Left cardiac atrium (tissue), 4 donors: ENCODE measurements around the gene GPRC5B. TPM values are rescaled to one million over a fixed set of nuclear protein-coding genes. Genes with fewer than 3 reads are reported as not detected.
A peak's percentile ranks its signal among the peaks of the same experiment; 100 is the strongest.

ENCODE experiments used
- ATAC-seq, 2 donors: fragments of 200-7000 bp; cut with Tn5 transposase; one replicate each; pipeline ENCODE4 v1.9.1; 2020; ENCODE audit warnings: mild to moderate bottlenecking in 2 of 2, moderate library complexity in 2 of 2
- DNase-seq: peaks from one replicate; pipeline ENCODE4 v3.0.0-alpha.2; 2020
- intact Hi-C, 2 donors: fragments of 100-400 bp; cut with DNase I; formaldehyde crosslinking; loops; one replicate each; pipeline versions ENCODE4 v1.14.1 to v1.15.1; 2022 to 2023
- long read RNA-seq: library from polyadenylated mRNA; unstranded; transcript quantifications from one replicate; pipeline ENCODE4 v2.0.0, GENCODE V29; 2021
- total RNA-seq, 2 donors: library from RNA; stranded (reverse); fragmentation: NEBNext Ultra II Directional; extraction: Animal tissue kit (Norgen Biotek cat#: 25700); gene quantifications; one replicate each; pipeline ENCODE4 v1.2.1, GENCODE V29; 2021
- donor health status: DM: no; HTN: yes; CAD: no.
- donor health status: DM: no; HTN: yes; CAD: no; lungs with severe emphysema.
- donor health status: DM: yes; HTN: yes; CAD: no.
- donor health status: Dilated cardiomyopathy.

The GPRC5B gene, protein sequence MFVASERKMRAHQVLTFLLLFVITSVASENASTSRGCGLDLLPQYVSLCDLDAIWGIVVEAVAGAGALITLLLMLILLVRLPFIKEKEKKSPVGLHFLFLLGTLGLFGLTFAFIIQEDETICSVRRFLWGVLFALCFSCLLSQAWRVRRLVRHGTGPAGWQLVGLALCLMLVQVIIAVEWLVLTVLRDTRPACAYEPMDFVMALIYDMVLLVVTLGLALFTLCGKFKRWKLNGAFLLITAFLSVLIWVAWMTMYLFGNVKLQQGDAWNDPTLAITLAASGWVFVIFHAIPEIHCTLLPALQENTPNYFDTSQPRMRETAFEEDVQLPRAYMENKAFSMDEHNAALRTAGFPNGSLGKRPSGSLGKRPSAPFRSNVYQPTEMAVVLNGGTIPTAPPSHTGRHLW
- 10 to 100 TPM; 58.1 to 66.3 TPM for total RNA-seq
- long read RNA-seq, full-length matches to known transcripts, result 90 of 139 reads
- long read RNA-seq, partial matches to known transcripts, result 40 of 139 reads
- long read RNA-seq, other reads (novel, unspliced or antisense), result 9 of 139 reads

DNA sequence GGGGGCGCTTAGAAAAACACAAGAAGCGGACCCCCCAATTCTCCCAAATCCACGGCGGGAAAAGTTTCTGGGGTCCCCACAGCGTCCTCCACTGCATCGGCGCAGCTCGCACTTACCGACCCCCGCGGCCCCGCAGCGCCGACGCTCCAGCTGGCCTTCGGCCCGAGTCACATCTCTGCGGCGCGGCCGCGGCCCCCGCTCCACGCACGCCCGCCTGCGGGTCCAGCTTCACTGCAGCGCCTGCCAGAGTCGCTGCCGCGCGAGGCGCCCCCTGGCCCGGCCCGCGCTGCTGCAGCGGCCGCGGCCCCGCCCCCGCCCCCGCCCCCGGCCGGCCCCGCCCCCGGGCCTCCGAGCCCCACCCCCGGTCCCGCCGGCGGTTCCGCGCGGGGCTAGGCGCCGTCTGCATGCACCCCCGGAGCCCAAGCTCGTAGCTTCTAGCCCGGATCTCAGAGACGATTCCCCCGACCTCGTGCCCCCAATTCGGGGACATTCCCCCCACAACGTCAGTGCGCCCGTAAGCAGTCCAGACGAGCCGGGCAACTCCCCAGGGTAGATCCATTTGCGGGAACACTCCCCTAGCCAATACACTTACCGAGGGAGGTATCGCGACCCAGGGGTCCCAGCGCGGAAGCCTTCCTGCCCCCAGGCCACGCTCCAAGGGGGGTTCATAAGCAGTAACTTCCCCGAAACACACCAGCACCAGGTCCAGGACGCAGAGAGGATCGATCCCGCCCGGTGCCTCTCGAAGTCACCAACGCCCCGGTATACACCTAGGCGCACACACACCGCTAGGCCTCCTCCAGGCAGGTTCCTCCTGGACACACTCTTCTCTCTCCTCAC, at the start of gene GPRC5B:
GPRC5B (minus strand) TSS at position 238 of the 840 bp plus-strand sequence. CDS start 12,003 bp downstream, outside the sequence.
- ATAC-seq (peak; percentile 65 to 79), DNase-seq (peak; percentile 56)
- intact Hi-C loops, result loop anchor here (2.0 to 10.0 kb wide), 5 partner anchors 166 to 328 kb away; partner anchors contain the start of genes IQCK (in 2 of the 2), KNOP1 (in 2 of the 2) and VPS35L (in 1 of the 2)

- intact Hi-C loops, result no loop called here
- DNase-seq, result no peak
- no peak for ATAC-seq
These were observed 49.1 kb upstream of the GPRC5B start for GRCh38 chr16:19933740-19934139.

GRCh38 chr16:19929062-19929511, 44.4 kb upstream of the GPRC5B start:
- intact Hi-C loops, result loop anchor here in 1 of 2 donors (10.0 kb wide), 1 partner anchor 46 kb away; no protein-coding TSS in a partner anchor
- DNase-seq (no peak), ATAC-seq (no peak)

- intact Hi-C loops, result loop anchor here in 1 of 2 donors (10.0 kb wide), 1 partner anchor 46 kb away; no protein-coding TSS in a partner anchor
- ATAC-seq (no peak), DNase-seq (no peak)
These were observed 43.8 kb upstream of the GPRC5B start for GRCh38 chr16:19928432-19928831.

DNA sequence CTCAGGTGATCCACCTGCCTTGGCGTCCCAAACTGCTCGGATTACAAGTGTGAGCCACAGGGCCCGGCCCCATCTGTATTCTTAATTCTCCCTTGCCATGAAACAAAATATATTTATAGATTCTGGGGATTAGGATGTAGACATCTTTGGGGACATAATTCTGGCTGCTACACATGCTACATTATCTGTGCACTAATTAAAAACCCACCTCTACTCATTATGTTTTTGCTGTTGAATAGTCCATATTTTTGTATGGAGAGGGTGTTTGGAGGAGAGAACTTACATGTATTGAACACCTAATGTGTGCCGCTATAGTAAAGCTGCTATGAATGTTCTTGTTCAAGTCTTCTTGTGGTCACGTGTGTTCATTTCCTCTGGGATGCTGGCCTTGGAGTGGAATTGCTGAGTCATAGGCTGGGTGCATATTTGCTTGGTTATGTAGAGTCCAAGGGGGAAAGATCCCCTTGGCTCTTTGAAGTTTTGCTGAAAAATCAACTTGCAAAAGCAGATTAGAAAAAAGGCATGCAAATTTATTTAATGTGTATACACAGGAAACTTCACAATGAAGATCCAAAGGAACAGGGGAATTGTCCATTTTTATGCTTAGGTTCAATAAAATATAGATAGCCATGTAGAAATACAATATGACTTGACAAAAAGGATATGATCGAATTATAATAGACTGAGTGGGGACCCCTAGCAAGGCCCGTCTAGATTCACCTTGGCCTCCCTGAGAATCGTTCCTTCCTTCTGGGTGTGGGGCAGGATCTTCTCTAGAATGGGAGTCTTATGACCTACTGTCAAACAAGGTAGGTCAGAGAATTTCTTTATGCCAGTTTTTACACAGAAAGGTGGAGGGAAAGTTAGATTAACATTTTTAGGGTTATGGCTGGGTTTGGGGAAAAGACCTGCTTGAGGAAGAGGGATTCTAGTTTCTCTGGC, 42.1 kb upstream of the GPRC5B start:
- ATAC-seq (no peak), DNase-seq (no peak)
- intact Hi-C loops, result loop anchor here in 1 of 2 donors (10.0 kb wide), 1 partner anchor 48 kb away; no protein-coding TSS in a partner anchor

DNA sequence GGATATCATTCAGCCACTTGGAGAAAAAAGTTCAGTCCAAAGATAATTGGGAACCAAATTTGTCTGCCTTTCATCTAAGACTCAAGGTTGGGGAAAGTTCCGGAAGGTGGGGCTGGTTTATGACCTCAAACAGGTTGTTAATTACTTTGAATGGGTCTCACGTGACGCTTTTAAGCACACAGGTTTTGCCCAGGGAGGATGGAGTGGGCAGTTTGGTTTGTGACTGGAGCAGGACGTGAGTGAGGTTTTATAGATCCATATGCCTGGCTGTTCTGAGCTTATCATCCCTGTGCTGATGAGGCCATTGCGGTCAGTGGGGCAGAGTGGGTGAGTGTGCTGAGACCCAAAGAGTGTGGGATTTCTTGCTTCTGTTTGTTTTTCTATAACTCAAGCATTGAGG, 38.7 kb upstream of the GPRC5B start:
- ATAC-seq (no peak), DNase-seq (no peak)
- intact Hi-C loops, result loop anchor here in 1 of 2 donors (10.0 kb wide), 1 partner anchor 51 kb away; no protein-coding TSS in a partner anchor

- ATAC-seq, result no peak
- no peak for DNase-seq
- intact Hi-C loops, result loop anchor here in 1 of 2 donors (10.0 kb wide), 1 partner anchor 466 kb away; no protein-coding TSS in a partner anchor
These were observed 34.5 kb upstream of the GPRC5B start for GRCh38 chr16:19919142-19919541.

DNA sequence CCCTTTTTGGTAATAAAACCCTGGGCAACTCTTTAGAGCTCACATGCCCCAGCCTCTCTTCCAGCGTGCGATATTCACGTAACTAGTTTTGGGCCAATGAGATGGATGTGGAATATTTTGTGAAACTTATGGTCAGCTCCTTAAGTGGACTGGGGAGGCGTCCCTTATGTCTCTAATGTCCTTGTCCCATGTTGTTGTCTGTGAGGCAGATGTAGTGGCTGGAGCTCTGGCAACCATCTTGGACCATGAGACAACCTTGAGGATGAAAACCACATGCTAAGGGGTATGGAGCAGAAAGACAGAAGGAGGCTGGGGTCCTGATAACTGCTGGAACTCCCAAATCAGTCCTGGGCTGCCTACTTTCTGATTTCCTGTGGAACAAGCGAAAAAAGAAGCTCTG, 31.4 kb upstream of the GPRC5B start:
- intact Hi-C loops, result loop anchor here in 1 of 2 donors (10.0 kb wide), 1 partner anchor 469 kb away; no protein-coding TSS in a partner anchor
- DNase-seq, result no peak
- no peak for ATAC-seq

DNA sequence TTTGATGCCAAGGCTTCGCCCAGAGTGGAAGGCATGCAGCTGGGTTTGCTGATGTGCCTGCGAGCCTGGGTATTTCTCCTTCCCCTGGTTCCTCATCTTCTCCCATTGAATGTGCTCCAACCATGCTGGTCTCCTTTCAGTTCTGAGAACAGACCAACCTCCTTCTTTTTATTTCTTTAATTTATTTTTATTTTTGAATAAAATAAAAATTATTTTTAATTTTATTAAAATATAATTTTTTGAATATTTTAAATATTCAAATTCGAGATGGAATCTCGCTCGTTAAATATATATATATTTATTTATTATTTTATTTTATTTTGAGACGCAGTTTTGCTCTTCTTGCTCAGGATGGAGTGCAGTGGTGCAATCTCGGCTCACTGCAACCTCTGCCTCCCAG, 30.2 kb upstream of the GPRC5B start:
- intact Hi-C loops, result loop anchor here in 1 of 2 donors (10.0 kb wide), 1 partner anchor 470 kb away; no protein-coding TSS in a partner anchor
- no peak for DNase-seq
- no peak for ATAC-seq

DNA sequence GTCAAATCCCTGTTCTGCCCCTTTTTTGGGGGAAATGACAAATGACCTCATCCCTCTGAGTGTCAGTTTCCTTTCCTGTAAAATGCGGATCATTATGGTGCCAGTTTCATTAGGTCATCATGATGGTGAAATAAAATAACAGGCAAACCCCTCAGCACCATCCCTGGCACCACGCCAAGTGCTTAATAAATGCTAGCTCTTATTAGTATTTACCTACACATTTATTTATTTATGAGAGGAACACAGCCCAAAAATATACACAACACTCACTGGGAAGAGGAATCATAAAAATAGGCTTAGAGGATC, 28.6 kb upstream of the GPRC5B start:
- ATAC-seq (no peak), DNase-seq (no peak)
- intact Hi-C loops, result loop anchor here in 1 of 2 donors (10.0 kb wide), 1 partner anchor 472 kb away; no protein-coding TSS in a partner anchor

DNA sequence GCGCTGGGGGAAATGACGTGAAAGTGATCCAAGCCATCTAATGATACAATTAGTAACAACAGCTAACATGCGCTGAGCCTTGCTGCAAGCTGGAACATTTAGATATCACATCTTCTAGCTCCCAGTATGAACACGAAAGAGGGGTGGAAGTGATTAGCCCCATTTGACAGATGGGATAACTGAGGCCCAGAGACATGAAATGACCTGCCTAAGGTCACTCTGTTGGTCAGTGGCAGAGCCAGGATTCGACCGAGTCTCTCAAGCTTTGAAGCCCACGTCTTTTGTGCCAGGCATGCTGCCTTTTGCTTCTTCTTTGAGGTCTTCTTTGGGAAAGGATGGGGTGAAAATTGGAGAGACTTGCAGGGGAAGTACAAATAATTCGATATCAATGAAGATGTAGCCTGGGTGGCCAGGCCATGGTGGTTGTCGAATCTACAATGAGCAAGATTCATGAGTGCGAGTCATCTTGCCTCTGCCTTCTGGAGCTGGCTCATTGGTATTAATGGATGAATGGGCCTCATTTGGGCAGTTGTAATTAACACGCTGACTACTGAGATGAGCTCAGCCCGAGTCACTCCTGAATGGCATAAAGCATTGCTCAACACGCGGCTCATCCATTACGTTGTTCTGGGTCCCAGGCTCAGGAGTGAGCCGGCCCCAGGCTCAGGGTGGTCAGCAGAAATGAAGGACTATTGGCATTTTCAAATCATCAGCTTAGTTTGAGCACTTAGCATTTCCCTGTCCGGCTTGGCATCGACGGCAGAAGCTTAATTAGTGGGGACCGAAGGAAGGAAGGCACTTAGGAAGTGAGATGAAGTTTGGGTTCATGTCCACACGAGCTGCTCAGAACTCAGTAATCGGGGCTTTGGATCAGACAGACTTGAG, 28.0 kb upstream of the GPRC5B start:
- intact Hi-C loops, result loop anchor here in 1 of 2 donors (10.0 kb wide), 1 partner anchor 472 kb away; no protein-coding TSS in a partner anchor
- ATAC-seq (no peak), DNase-seq (no peak)

GRCh38 chr16:19911747-19912454, 27.3 kb upstream of the GPRC5B start:
- DNase-seq (no peak), ATAC-seq (no peak)
- intact Hi-C loops, result loop anchor here in 1 of 2 donors (10.0 kb wide), 1 partner anchor 473 kb away; no protein-coding TSS in a partner anchor

GRCh38 chr16:19911204-19911603, 26.6 kb upstream of the GPRC5B start:
- DNase-seq, result no peak
- no peak for ATAC-seq
- intact Hi-C loops, result loop anchor here in 1 of 2 donors (10.0 kb wide), 1 partner anchor 474 kb away; no protein-coding TSS in a partner anchor

- no peak for DNase-seq
- intact Hi-C loops, result loop anchor here (2.0 to 10.0 kb wide), 3 partner anchors 387 to 475 kb away; no protein-coding TSS in a partner anchor
These were observed 25.2 kb upstream of the GPRC5B start for GRCh38 chr16:19909750-19910322.

GRCh38 chr16:19908921-19909320, 24.3 kb upstream of the GPRC5B start:
- ATAC-seq, result no peak
- intact Hi-C loops, result loop anchor here in 1 of 2 donors (2.0 to 5.0 kb wide), 2 partner anchors 388 to 476 kb away; no protein-coding TSS in a partner anchor

More at GRCh38 chr16:19909750-19910322, 25.2 kb upstream of the GPRC5B start:
- no peak for ATAC-seq

More at GRCh38 chr16:19908921-19909320, 24.3 kb upstream of the GPRC5B start:
- no peak for DNase-seq
